ENCODE results near the gene TTLL8.

Gene TTLL8

DNA sequence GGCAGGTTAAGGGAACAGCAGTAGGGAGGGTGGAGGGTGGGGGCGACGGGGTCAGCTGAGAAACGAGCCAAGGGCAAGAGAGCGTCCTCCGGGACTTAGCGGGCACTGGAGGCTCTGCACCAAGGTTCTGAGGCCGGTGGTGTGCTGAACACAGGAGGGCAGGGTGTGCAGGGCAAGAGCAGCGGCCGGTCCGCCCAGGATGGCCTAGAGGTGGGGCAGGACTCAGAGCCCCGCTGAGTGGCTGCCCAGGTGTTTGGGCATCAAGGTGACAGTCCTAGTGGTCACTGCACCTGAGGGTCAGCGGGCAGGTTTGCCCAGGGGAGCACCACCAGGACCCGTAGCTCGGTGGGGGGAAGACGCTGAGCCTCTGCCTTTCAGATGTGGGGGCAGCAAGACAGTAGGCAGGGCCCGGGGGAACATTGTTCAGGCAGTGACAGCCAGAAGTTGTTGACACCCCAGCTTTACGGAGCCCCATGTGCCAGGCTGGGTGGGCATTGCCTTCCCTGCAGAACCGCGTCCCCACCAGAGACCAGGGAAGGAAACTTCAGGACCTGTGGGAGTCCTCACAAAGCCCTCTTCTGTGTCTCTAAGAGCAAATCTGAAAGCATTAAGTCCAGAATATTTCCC, 4.5 kb upstream of the TTLL8 start:
- no peak for DNase-seq

GRCh38 chr22:50061824-50062355, 3.8 kb upstream of the TTLL8 start:
- DNase-seq: no peak

GRCh38 chr22:50061141-50061823, 3.2 kb upstream of the TTLL8 start:
- DNase-seq: no peak

DNA sequence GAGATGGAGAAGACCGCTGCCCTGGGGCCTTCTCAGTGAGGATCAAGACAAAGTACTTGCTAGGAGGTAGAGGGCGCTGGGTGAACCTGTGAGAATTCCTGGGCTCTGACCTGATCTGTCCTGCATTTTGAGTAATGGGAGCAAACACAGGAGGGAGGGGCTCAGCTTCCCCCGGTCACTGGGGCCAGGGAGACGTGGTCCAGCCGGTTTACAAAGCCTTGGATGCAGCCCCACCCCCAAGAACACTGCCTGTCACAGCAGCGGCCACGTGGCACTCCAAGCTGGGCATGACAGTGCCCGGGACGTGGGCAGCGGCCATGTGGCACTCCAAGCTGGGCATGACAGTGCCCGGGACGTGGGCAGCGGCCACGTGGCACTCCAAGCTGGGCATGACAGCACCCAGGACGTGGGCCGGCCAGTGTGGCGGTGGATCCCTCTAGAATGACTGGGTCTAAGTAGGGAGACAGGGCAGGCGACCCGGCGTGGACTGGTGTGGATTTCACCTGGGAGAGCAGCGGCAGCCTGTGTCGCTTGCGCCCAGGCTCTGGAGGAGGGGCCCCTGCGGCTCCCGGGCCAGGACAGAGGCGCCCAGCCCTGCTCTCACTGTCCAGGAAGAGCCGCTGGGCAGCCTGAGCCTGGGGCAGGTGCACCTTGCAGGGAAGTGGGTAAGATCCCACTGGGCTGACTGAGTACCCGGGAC, 2.5 kb upstream of the TTLL8 start:
- no peak for DNase-seq

DNA sequence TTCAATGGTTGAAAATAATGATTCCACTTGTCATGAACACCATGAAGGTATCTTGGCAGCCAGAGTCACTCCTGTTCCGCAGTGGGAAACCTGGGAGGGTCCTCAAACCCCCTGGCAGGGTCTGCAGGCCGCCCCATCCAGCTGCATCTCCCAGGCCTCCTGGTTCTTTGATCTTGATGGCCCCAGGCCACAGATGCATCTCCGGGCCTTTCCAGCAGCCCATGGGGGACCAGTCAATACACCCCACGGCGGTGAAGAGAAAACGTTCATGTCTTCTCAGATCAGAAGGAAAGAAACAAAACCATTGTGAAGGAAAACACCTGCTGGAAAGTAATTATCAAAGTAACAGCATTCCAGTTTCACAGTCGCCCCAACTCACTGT, 1.8 kb upstream of the TTLL8 start:
- DNase-seq: no peak

DNA sequence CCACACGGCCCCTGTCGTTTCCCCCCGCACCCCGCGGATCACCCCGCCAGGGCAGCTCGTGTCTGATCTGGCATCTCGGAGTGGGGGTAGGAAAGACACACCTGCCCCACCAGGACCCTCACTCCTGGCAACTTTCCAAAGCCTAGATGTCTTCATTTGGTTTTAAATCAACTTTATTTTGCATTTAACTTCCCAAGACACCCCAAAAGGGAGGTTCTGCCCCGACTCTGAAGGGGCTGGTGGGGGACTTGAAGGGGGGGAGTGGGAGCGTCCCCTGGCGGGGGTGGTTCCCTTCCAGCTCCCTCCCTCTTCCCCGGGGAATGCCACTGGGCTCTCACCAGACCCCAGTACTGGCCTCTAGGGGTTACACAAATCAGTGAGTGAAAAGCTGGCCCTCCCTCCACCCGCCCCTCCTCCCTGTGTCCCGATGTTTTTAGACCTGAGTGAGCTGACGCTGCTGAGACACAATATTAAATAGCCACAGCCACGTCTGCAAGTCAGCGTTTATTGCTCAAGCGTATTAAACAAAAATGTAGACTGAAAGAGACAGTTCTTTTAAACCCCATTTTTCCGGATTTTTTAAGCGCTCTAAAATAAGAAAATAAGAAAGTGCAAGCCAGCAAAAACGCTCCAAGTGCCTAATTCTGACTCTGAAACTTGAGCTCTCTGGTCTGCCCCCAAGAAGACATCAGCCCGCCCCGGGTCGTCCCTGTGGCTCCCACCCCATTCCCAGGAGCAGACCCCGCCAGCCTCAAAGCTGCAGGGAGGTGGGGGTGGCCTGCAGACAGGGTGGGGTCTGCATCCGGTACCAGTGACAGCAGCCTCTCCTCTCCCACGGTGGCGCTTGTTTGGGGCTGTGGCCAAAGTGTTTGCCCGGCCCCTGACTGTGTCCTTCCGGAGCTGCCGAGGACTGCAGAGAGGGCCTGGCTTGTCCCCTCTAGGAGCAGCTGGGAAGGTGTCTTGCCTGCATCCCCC, 1.1 kb upstream of the TTLL8 start:
- DNase-seq: peak in 2 of 58 donors; percentile 1 to 9

DNA sequence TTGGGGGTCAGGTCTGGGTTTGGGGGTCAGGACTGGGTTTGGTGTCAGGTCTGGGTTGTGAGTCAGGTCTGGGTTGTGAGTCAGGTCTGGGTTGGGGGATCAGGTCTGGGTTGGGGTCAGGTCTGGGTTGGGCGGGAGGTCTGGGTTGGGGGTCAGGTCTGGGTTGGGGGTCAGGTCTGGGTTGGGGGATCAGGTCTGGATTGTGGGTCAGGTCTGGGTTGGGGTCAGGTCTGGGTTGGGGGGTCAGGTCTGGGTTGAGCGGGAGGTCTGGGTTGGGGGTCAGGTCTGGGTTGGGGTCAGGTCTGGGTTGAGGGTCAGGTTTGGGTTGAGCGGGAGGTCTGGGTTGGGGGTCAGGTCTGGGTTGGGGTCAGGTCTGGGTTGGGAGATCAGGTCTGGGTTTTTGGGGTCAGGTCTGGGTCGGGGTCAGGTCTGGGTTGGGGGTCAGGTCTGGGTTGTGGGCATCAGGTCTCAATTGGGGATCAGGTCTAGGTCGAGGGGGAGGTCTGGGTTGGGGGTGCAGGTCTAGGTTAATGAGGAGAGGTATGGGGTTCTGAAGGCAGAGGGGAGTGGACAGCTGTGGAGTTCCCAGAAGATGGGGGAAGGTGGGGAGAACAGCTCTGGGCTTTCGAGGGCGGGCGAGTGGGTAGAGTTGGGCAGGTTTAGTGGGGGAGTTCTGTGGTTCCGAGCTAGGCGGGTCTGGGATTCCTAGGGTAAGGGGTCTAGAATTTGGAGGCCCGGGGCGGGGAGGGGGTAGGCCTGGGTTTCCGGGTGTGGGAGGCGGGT, 629 bp downstream of the TTLL8 start:
- DNase-seq: peak in 1 of 58 donors; percentile 25

- no peak for DNase-seq
Observed at GRCh38 chr22:50056214-50056972, 1.7 kb downstream of the TTLL8 start.

- no peak for DNase-seq
Observed at GRCh38 chr22:50053861-50054260, 4.2 kb downstream of the TTLL8 start.

- DNase-seq: no peak
Observed at GRCh38 chr22:50051930-50052329, 6.2 kb downstream of the TTLL8 start.

- DNase-seq: no peak
Observed at GRCh38 chr22:50049299-50050195, 8.6 kb downstream of the TTLL8 start.

DNA sequence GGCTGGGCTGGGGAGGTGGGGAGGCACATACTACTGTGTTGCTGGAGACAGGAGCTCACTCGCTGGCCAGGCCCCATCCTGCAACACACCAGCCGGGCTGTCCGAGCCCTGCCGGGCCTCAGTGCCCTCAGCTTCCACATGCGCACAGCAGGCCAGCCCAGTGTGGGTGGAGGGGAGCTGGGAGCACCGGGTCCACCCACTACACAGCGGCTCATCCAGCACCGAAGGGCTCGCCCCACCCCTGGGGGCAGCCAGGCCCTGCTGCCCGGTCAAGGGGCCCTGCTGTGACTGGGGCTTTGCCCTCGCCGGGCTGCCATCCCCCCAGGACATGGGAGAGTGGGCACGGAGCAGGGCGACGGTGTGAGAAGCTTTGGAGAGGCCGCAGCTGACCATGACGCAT, 9.3 kb downstream of the TTLL8 start:
- DNase-seq: no peak

DNA sequence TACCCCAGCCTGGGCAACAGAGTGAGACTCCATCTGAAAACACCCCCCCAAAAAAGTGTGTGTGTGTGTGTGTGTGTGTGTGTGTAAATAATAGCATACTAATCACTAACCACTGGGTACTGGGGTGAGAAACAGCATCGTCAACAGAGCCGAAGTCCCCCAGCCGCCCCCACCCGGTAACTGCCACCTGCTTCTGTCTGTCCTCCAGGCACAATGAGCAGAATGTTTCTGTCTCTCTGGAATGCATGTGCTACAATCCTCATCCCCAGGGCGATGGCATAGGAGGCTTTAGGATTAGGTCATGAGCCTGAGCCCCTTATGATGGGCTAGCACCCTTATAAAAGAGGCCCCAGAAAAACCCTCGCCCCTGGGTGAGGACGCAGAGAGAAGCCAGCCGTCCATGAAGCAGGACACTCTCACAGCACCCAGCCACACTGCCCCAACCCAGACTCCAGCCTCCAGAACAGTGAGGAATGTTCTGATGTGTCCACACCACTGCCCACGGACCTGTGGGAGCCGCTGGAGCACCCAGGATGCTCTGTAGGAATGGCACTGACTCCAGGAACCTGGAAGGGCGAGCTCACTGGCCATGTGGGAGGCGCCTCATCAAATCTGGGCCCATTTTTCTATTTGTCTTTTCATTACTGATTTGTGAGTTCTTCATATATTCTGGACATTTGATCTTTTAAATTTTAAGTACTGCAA, 9.9 kb downstream of the TTLL8 start:
- DNase-seq: no peak

DNA sequence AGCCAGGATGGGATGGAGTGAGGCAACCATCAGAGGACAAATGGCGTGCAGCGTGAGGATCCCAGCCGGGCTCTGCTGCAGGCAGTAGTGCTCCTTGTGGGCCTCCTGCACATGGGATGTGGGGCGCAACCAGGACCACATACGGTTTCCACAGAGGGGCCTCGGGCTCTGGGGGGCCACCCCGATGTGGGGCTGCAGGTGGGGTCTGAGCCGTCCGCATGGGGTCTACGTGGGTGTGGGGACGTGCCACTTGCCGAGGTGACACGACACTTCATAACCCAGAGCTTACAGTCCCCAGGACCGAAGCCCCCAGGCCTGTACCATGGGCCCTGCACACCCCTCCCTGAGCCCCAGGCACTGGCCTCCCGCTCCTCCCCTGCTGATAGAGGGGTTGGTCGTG, 10.8 kb downstream of the TTLL8 start:
- no peak for DNase-seq

DNA sequence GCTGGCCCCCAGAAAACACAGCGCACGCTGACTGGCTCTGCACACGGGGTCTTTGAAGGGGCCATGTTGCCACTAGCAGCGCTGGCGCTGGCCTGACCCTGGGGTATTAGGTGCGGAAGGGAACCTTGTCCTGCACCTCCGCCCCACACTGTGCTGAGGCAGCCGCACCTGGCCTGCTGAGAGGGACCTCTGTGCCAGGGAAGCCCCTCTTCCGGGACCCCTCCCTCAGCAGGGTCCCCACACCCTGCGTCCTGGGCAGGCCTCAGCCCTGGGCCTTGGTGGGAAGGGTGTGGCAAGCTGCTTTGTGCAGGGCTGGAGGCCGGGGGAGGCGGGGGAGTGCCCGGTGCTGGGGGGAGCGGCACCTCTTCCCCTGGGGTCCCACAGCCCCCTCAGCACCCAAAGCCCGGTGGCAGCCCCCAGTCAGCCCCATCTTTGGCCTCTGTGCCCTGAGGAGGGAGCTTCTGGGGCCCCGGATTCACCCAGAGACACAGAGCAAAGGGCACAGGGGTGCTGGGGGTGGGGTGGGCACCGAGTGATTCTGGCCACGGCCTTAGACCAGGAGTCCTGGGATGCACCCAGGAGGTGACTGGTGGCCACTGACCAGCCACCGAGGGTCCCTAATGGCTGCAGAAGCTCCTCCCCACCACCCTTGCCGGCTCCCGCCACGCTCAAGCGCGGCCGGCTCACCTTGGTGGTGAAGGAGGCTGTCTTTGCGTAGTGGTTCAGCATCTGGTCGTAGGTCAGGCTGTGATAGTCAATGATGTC, 11.4 kb downstream of the TTLL8 start:
- no peak for DNase-seq

DNA sequence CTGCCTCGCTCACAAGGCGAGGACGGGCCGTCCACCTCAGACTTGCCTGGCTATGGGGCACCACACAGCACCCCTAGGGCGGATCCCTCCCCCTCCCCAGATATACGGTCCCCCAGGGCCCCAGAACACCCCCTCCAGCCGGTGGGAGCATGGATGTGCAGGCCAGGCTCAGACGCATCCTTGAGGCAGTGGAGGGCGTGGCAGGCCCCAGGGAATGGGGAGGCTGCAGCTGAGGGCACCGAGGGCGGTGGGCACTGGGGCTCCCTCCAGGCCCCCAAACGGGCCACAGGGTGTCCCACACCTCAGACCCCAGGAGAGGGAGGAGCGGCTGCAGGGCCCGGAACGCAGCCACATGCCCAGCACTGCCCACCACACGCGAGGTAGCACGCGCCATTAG, 12.1 kb downstream of the TTLL8 start:
- DNase-seq: no peak
